Brain microvascular endothelial cell (primary cell): ENCODE data around the gene SNAPIN.

Experiments used
- DNase-seq: peaks from one replicate; pipeline ENCODE4 v3.0.0-alpha.2; 2020
- H3K27ac ChIP-seq: fragments of 250-450 bp; sonication (Bioruptor Pico); 2 replicates; pipeline ENCODE4 v1.5.1; 2020; ENCODE audit warnings: mild to moderate bottlenecking, moderate library complexity
- H3K27me3 ChIP-seq: fragments of 250-450 bp; sonication (Bioruptor Pico); replicated peaks from 2 replicates; pipeline ENCODE4 v1.5.1; 2020; ENCODE audit warnings: mild to moderate bottlenecking
- H3K36me3 ChIP-seq: fragments of 250-450 bp; sonication (Bioruptor Pico); replicated peaks from 2 replicates; pipeline ENCODE4 v1.5.1; 2020; ENCODE audit warnings: mild to moderate bottlenecking
- H3K4me3 ChIP-seq: 2 replicates; pipeline ENCODE4 v1.5.1; 2011; ENCODE audit warnings: low read depth, mild to moderate bottlenecking, control low read depth, low read length, moderate library complexity
- in situ Hi-C: cut with HindIII; loops from 2 replicates; pipeline ENCODE4 v1.10.0; 2017; ENCODE audit warnings: low sequenced_read_pairs, low pct_ligation_motif_present
- TF ChIP-seq, protein P1 (sequence below): IDR thresholded peaks from 2 replicates; pipeline ENCODE4 v1.5.1; 2011; ENCODE audit warnings: low read depth, mild to moderate bottlenecking, moderate library complexity, low read length, control low read depth, inconsistent platforms; ENCODE audit errors: missing control alignments

The SNAPIN gene

DNA sequence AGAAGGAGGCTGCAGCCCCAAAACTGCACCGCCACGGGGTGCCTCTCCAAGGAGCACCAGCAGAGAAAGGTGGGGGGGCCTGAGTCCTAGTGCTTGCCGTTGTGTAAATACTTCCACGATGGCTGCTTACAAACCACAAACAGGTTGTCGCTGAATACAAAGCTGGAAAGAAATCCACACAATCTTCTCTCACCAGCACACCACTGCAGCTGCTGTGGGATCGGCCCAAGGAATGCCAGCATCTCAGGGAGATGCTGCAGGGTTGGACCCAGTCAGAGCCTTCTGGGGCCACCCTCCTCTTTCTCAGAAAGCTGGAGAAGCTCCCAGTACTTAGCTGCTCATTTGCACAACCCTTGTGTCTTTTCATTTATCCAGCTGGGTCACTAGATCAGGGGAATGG, 39.3 kb upstream of the SNAPIN start:
- TF ChIP-seq, protein P1, sequence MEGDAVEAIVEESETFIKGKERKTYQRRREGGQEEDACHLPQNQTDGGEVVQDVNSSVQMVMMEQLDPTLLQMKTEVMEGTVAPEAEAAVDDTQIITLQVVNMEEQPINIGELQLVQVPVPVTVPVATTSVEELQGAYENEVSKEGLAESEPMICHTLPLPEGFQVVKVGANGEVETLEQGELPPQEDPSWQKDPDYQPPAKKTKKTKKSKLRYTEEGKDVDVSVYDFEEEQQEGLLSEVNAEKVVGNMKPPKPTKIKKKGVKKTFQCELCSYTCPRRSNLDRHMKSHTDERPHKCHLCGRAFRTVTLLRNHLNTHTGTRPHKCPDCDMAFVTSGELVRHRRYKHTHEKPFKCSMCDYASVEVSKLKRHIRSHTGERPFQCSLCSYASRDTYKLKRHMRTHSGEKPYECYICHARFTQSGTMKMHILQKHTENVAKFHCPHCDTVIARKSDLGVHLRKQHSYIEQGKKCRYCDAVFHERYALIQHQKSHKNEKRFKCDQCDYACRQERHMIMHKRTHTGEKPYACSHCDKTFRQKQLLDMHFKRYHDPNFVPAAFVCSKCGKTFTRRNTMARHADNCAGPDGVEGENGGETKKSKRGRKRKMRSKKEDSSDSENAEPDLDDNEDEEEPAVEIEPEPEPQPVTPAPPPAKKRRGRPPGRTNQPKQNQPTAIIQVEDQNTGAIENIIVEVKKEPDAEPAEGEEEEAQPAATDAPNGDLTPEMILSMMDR: no peak
- no peak for DNase-seq

GRCh38 chr1:153623101-153623500, 35.4 kb upstream of the SNAPIN start:
- TF ChIP-seq, protein P1: no peak
- in situ Hi-C loops: no loop called here
- Histone ChIP-seq H3K4me3 (no peak overlapping the region), H3K27me3 (no peaks in the 10 kb centered on the region), H3K27ac (no peak overlapping the region), H3K36me3 (peaks cover 41% of the 10 kb centered on the region)
- no peak for DNase-seq

More for the DNA sequence above, 39.3 kb upstream of the SNAPIN start:
- no peak overlapping the region for H3K4me3 ChIP-seq
- no peak overlapping the region for H3K27ac ChIP-seq
- in situ Hi-C loops: no loop called here
- H3K27me3 ChIP-seq: no peaks in the 10 kb centered on the region
- peaks cover 35% of the 10 kb centered on the region for H3K36me3 ChIP-seq

- H3K36me3 ChIP-seq: peaks cover 27% of the 10 kb centered on the region
- in situ Hi-C loops: no loop called here
- DNase-seq: no peak
- no peak overlapping the region for H3K4me3 ChIP-seq
- no peaks in the 10 kb centered on the region for H3K27me3 ChIP-seq
- no peak overlapping the region for H3K27ac ChIP-seq
- TF ChIP-seq, protein P1: no peak
Observed at GRCh38 chr1:153624965-153625611, 33.4 kb upstream of the SNAPIN start.

DNA sequence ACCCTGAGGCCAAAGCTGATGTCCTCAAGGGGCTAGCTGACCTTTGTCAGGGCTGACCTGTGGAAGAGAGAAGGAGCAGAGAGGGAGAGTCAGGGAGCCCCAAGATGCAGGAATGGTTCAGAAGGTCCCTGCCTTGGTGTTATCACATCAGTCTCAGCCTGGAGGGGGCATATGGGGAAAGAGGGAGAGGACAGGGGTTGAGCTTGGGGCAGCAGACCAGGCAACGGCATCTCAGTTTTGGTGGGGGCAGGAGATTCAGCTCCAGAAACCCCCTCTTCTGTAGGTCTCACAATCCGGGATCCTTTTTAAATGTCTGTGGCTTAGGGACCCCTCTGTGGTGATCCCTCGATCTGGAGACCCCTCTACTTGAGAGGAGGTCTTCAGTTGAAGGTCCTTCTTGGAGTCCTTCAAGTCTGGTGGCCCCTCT, 32.0 kb upstream of the SNAPIN start:
- peak overlapping the region; percentile 88 for H3K27ac ChIP-seq
- in situ Hi-C loops: no loop called here
- no peaks in the 10 kb centered on the region for H3K27me3 ChIP-seq
- H3K36me3 ChIP-seq: peaks cover 22% of the 10 kb centered on the region
- TF ChIP-seq, protein P1: no peak
- peak overlapping the region; percentile 77 for H3K4me3 ChIP-seq
- no peak for DNase-seq

GRCh38 chr1:153626904-153627714, 31.4 kb upstream of the SNAPIN start, which contains the start of gene S100A13:
Gene S100A13, minus strand, starts transcription at chr1:153627505. Its CDS starts 1,033 bp downstream, at chr1:153626472.
- Histone ChIP-seq H3K4me3 (peak within 1 kb of the TSS; percentile 77), H3K27ac (peak within 1 kb of the TSS; percentile 88), H3K36me3 (peaks cover 19% of the 10 kb centered on the region), H3K27me3 (no peaks in the 10 kb centered on the region)
- TF ChIP-seq, protein P1: peak; percentile 92
- peak; percentile 94 for DNase-seq
- in situ Hi-C loops: no loop called here
